Uterus (tissue), 4 donors: ENCODE results near the gene UVSSA. TPM values are rescaled to one million over a fixed set of nuclear protein-coding genes. Genes with fewer than 3 reads are reported as not detected.

Source experiments
- DNase-seq, 2 donors: peaks; one replicate each; pipeline ENCODE4 v3.0.0-alpha.2; 2019 to 2020
- H3K27ac ChIP-seq, 2 donors: fragments of 200-600 bp; sonication (generic); 1 replicate in 1 of 2; 2 replicates in 1 of 2; pipeline ENCODE4 v1.5.1; 2016 to 2018
- H3K27me3 ChIP-seq, 2 donors: fragments of 200-600 bp; sonication (generic); one replicate each; pipeline ENCODE4 v1.5.1; 2018 to 2019; ENCODE audit warnings: control low read depth in 1 of 2
- H3K36me3 ChIP-seq, 2 donors: fragments of 200-600 bp; sonication (generic); one replicate each; pipeline ENCODE4 v1.5.1; 2019; ENCODE audit warnings: control low read depth in 1 of 2
- H3K4me1 ChIP-seq, 2 donors: fragments of 200-600 bp; sonication (generic); one replicate each; pipeline ENCODE4 v1.5.1; 2018 to 2019; ENCODE audit warnings: control low read depth in 1 of 2
- H3K4me3 ChIP-seq, 2 donors: fragments of 200-600 bp; sonication (generic); 1 replicate in 1 of 2; 2 replicates in 1 of 2; pipeline ENCODE4 v1.5.1; 2018 to 2019; ENCODE audit warnings: mild to moderate bottlenecking in 1 of 2
- H3K9me3 ChIP-seq, 2 donors: fragments of 200-600 bp; sonication (generic); one replicate each; pipeline ENCODE4 v1.5.1; 2019; ENCODE audit warnings: control low read depth in 1 of 2
- CTCF ChIP-seq, 4 experiments: fragments of 200-600 bp in 2 of 4; fragments of 450-650 bp in 2 of 4; sonication (generic) in 2 of 4; IDR thresholded peaks; one replicate each; pipeline ENCODE4 v1.5.1; 2016 to 2019; ENCODE audit warnings: antibody characterized with exemption in 4 of 4, mild to moderate bottlenecking in 2 of 4, moderate library complexity in 1 of 4
- POLR2A ChIP-seq, 2 donors: fragments of 450-650 bp; IDR thresholded peaks; one replicate each; pipeline ENCODE4 v1.6.1; 2016; ENCODE audit warnings: antibody characterized with exemption in 2 of 2, mild to moderate bottlenecking in 1 of 2, moderate library complexity in 1 of 2
- intact Hi-C: fragments of 100-400 bp; cut with DNase I; formaldehyde crosslinking; loops from one replicate; pipeline ENCODE4 v1.15.1; 2023; ENCODE audit warnings: low total_unique reads
- total RNA-seq, 4 donors: library from RNA; depleted of rRNA in 3 of 4; stranded (reverse); fragments of >200 nt in 3 of 4; gene quantifications; one replicate each; pipeline versions ENCODE4 v1.1.0 to v1.2.4, GENCODE V29; 2014 to 2023
- donor health status: DM: yes; HTN: yes; CAD: no.

The UVSSA gene
- total RNA-seq, 4 donors from 2014 or later: 13.1 to 37.2 (median 19.3) TPM

- no peaks in the 10 kb centered on the region for H3K9me3 ChIP-seq
- no peak for DNase-seq
- peaks cover 0 to under 1% of the 10 kb centered on the region in 2 donors for H3K4me1 ChIP-seq
- H3K36me3 ChIP-seq: no peaks in the 10 kb centered on the region
- no peaks in the 10 kb centered on the region for H3K27me3 ChIP-seq
- intact Hi-C loops: no loop called here
- no peak overlapping the region for H3K4me3 ChIP-seq
- H3K27ac ChIP-seq: no peak overlapping the region
- TF ChIP-seq POLR2A (IDR thresholded peaks at IDR 0.05) (no peak), CTCF (IDR thresholded peaks at IDR 0.05) (no peak)
Observed at GRCh38 chr4:1353186-1354055, 6.4 kb downstream of the UVSSA start.

- no peak for TF ChIP-seq CTCF (IDR thresholded peaks at IDR 0.05)
- TF ChIP-seq POLR2A (IDR thresholded peaks at IDR 0.05): no peak
- intact Hi-C loops: no loop called here
Observed at GRCh38 chr4:1354136-1354982, 7.4 kb downstream of the UVSSA start.

GRCh38 chr4:1354983-1355275, 7.9 kb downstream of the UVSSA start:
- intact Hi-C loops: no loop called here
- H3K4me1 ChIP-seq: no peaks in the 10 kb centered on the region
- no peaks in the 10 kb centered on the region for H3K27me3 ChIP-seq
- H3K27ac ChIP-seq: no peak overlapping the region
- H3K4me3 ChIP-seq: no peak overlapping the region
- no peaks in the 10 kb centered on the region for H3K9me3 ChIP-seq
- H3K36me3 ChIP-seq: no peaks in the 10 kb centered on the region
- no peak for TF ChIP-seq POLR2A (IDR thresholded peaks at IDR 0.05)
- TF ChIP-seq CTCF (IDR thresholded peaks at IDR 0.05): no peak
- DNase-seq: no peak

More at GRCh38 chr4:1354136-1354982, 7.4 kb downstream of the UVSSA start:
- no peaks in the 10 kb centered on the region for H3K4me1 ChIP-seq
- H3K27ac ChIP-seq: no peak overlapping the region
- H3K36me3 ChIP-seq: no peaks in the 10 kb centered on the region
- no peak overlapping the region for H3K4me3 ChIP-seq
- DNase-seq: no peak
- H3K27me3 ChIP-seq: no peaks in the 10 kb centered on the region
- H3K9me3 ChIP-seq: no peaks in the 10 kb centered on the region

- Histone ChIP-seq H3K4me1 (no peaks in the 10 kb centered on the region), H3K4me3 (no peak overlapping the region), H3K36me3 (no peaks in the 10 kb centered on the region), H3K9me3 (no peaks in the 10 kb centered on the region), H3K27ac (no peak overlapping the region), H3K27me3 (no peaks in the 10 kb centered on the region)
- intact Hi-C loops: no loop called here
- no peak for DNase-seq
- no peak for TF ChIP-seq POLR2A (IDR thresholded peaks at IDR 0.05)
- TF ChIP-seq CTCF (IDR thresholded peaks at IDR 0.05): no peak
Observed at GRCh38 chr4:1355378-1355777, 8.4 kb downstream of the UVSSA start.
